Measurements from ENCODE around the gene PLEKHH2. TPM values are rescaled to one million over a fixed set of nuclear protein-coding genes. Genes with fewer than 3 reads are reported as not detected.

PLEKHH2 gene
- total and polyA plus RNA-seq, 2 experiments from 2014 or later, result 5.4 to 6.7 TPM

- no peaks in the 10 kb centered on the region for H3K27me3 ChIP-seq (ENCODE audit: insufficient read depth)
- no peak overlapping the region for H2AFZ ChIP-seq
- ATAC-seq, result no peak
- H3K27ac ChIP-seq (ENCODE audit: low read depth), result no peak overlapping the region
- peaks cover 10% of the 10 kb centered on the region; the same call in 2 of the 3 replicates for H3K4me1 Mint-ChIP-seq
- peaks cover 8% of the 10 kb centered on the region; the same call in 1 of the 2 replicates for H3K36me3 ChIP-seq (ENCODE audit: insufficient read depth)
- H3F3A ChIP-seq (replicated peaks; ENCODE audit: low read depth), result no peaks in the 10 kb centered on the region
- H3K4me3 ChIP-seq, result no peak overlapping the region
- H3K9me2 ChIP-seq (ENCODE audit: insufficient read depth), result no peaks in the 10 kb centered on the region
- no peak overlapping the region for H3K4me2 ChIP-seq
- H3K27ac Mint-ChIP-seq, result no peak overlapping the region
- H3K36me3 Mint-ChIP-seq (ENCODE audit: low read depth), result peaks cover 12% of the 10 kb centered on the region; the same call in 1 of the 3 replicates
- no peak overlapping the region for H3K4me3 Mint-ChIP-seq
- DNase-seq (ENCODE audit: low spot score), result no peak
- peaks cover 7% of the 10 kb centered on the region for H3K27me3 Mint-ChIP-seq (ENCODE audit: insufficient read depth, low read depth, poor library complexity)
- H3K9me3 Mint-ChIP-seq, result no peaks in the 10 kb centered on the region
- peaks cover 19% of the 10 kb centered on the region for H3K79me2 ChIP-seq (replicated peaks; ENCODE audit: insufficient read depth)
- peaks cover 7% of the 10 kb centered on the region for H3K4me1 ChIP-seq (ENCODE audit: insufficient read depth)
- TF ChIP-seq NANOG (IDR thresholded peaks at IDR 0.05; ENCODE audit: borderline replicate concordance) (no peak), POLR2AphosphoS5 (IDR thresholded peaks at IDR 0.05; ENCODE audit: low read depth) (no peak), ZNF114 (CRISPR knock-in tag; IDR thresholded peaks at IDR 0.05) (no peak), ETS1 (IDR thresholded peaks at IDR 0.05) (no peak), ZNF331 (CRISPR knock-in tag; IDR thresholded peaks at IDR 0.05; ENCODE audit: low read depth) (no peak), EZH2 (IDR thresholded peaks at IDR 0.05; ENCODE audit: low read depth, unreplicated experiment) (no peak)
- no peaks in the 10 kb centered on the region for H4K20me1 ChIP-seq (replicated peaks; ENCODE audit: insufficient read depth)
Measured at GRCh38 chr2:43592443-43592842, 44.6 kb upstream of the PLEKHH2 start.

GRCh38 chr2:43593254-43593653, 43.8 kb upstream of the PLEKHH2 start:
- H3K27ac ChIP-seq (ENCODE audit: low read depth), result no peak overlapping the region
- no peak overlapping the region for H3K4me3 Mint-ChIP-seq
- TF ChIP-seq ZNF462 (CRISPR knock-in tag; IDR thresholded peaks at IDR 0.05), result no peak
- TF ChIP-seq CREB1 (CRISPR knock-in tag; IDR thresholded peaks at IDR 0.05; ENCODE audit: low read depth), result no peak
- no peak for TF ChIP-seq JUNB (IDR thresholded peaks at IDR 0.05; ENCODE audit: unreplicated experiment)
- no peak for TF ChIP-seq POLR2AphosphoS5 (IDR thresholded peaks at IDR 0.05; ENCODE audit: low read depth)
- TF ChIP-seq ZNF114 (CRISPR knock-in tag; IDR thresholded peaks at IDR 0.05), result no peak
- TF ChIP-seq CTCF (conservative IDR thresholded peaks at IDR 0.05; ENCODE audit: low read depth in 2 of 2), result no peak
- TF ChIP-seq ZNF331 (CRISPR knock-in tag; IDR thresholded peaks at IDR 0.05; ENCODE audit: low read depth), result no peak
- TF ChIP-seq ETS1 (IDR thresholded peaks at IDR 0.05), result no peak
- TF ChIP-seq EZH2 (IDR thresholded peaks at IDR 0.05; ENCODE audit: low read depth, unreplicated experiment), result no peak
- no peak for TF ChIP-seq STAT1 (IDR thresholded peaks at IDR 0.05; ENCODE audit: unreplicated experiment)
- no peak for TF ChIP-seq NANOG (IDR thresholded peaks at IDR 0.05; ENCODE audit: borderline replicate concordance)

More at GRCh38 chr2:43593254-43593653, 43.8 kb upstream of the PLEKHH2 start:
- peaks cover 8% of the 10 kb centered on the region; the same call in 1 of the 2 replicates for H3K36me3 ChIP-seq (ENCODE audit: insufficient read depth)
- no peaks in the 10 kb centered on the region for H3K27me3 ChIP-seq (ENCODE audit: insufficient read depth)
- no peaks in the 10 kb centered on the region for H3K9me3 Mint-ChIP-seq
- H2AFZ ChIP-seq, result no peak overlapping the region
- peaks cover 12% of the 10 kb centered on the region; the same call in 1 of the 3 replicates for H3K36me3 Mint-ChIP-seq (ENCODE audit: low read depth)
- peaks cover 10% of the 10 kb centered on the region; the same call in 2 of the 3 replicates for H3K4me1 Mint-ChIP-seq
- no peak overlapping the region for H3K27ac Mint-ChIP-seq
- H3K4me3 ChIP-seq, result no peak overlapping the region
- ATAC-seq (no peak), DNase-seq (ENCODE audit: low spot score) (no peak)
- H3F3A ChIP-seq (replicated peaks; ENCODE audit: low read depth), result no peaks in the 10 kb centered on the region
- H3K4me1 ChIP-seq (ENCODE audit: insufficient read depth), result peaks cover 7% of the 10 kb centered on the region
- no peaks in the 10 kb centered on the region for H4K20me1 ChIP-seq (replicated peaks; ENCODE audit: insufficient read depth)
- H3K4me2 ChIP-seq, result no peak overlapping the region
- H3K27me3 Mint-ChIP-seq (ENCODE audit: insufficient read depth, low read depth, poor library complexity), result peaks cover 8% of the 10 kb centered on the region
- no peaks in the 10 kb centered on the region for H3K9me2 ChIP-seq (ENCODE audit: insufficient read depth)
- peaks cover 19% of the 10 kb centered on the region for H3K79me2 ChIP-seq (replicated peaks; ENCODE audit: insufficient read depth)
